ENCODE results near the gene MAT1A.

GRCh38 chr10:80319318-80319717, 29.9 kb upstream of the MAT1A start:
- no peak for TF ChIP-seq KAT7 (CRISPR knock-in tag; IDR thresholded peaks at IDR 0.05; ENCODE audit: borderline replicate concordance)
- TF ChIP-seq RELA (CRISPR knock-in tag; IDR thresholded peaks at IDR 0.05; ENCODE audit: borderline replicate concordance), result no peak
- TF ChIP-seq CTCF (IDR thresholded peaks at IDR 0.05), result no peak
- TF ChIP-seq ATF3 (CRISPR knock-in tag; conservative IDR thresholded peaks at IDR 0.05), result no peak
- TF ChIP-seq USF1 (CRISPR knock-in tag; IDR thresholded peaks at IDR 0.05), result no peak
- TF ChIP-seq CBFB (CRISPR knock-in tag; IDR thresholded peaks at IDR 0.05; ENCODE audit: low read depth), result no peak
- no peak for TF ChIP-seq ZNF416 (CRISPR knock-in tag; IDR thresholded peaks at IDR 0.05)
- no peak for TF ChIP-seq ZNF512 (CRISPR knock-in tag; IDR thresholded peaks at IDR 0.05; ENCODE audit: borderline replicate concordance)
- TF ChIP-seq USF2 (CRISPR knock-in tag; IDR thresholded peaks at IDR 0.05), result no peak
- TF ChIP-seq HMGA2 (CRISPR knock-in tag; IDR thresholded peaks at IDR 0.05), result no peak
- TF ChIP-seq ARID4B (CRISPR knock-in tag; IDR thresholded peaks at IDR 0.05; ENCODE audit: borderline replicate concordance), result no peak

Measured in WTC11 (cell line).